OCI-LY7 (cell line): ENCODE measurements around the gene ARHGEF11. TPM values are rescaled to one million over a fixed set of nuclear protein-coding genes. Genes with fewer than 3 reads are reported as not detected.

Experiments used
- BruUV-seq: library from RNA; stranded (reverse); fragments of 400-500 nt; replicated peaks from 2 replicates; lab custom pipeline; 2021; lab: Mats Ljungman, UMichigan
- CTCF ChIA-PET: fragments of 300-600 bp; sonication (Branson Sonifier 250); formaldehyde crosslinking; loops from one replicate; lab custom pipeline; 2022; ENCODE audit warnings: antibody characterized with exemption; ENCODE audit not compliant: unreplicated experiment; lab: Charles Lee
- POLR2A ChIA-PET: fragments of 300-600 bp; sonication (Branson Sonifier 250); formaldehyde crosslinking; loops from one replicate; lab custom pipeline; 2022; ENCODE audit warnings: antibody characterized with exemption; lab: Charles Lee
- DNase-seq: peaks from one replicate; pipeline ENCODE4 v3.0.0-alpha.2; 2015; ENCODE audit warnings: low spot score
- H2AFZ ChIP-seq: fragments of 200-600 bp; sonication (generic), shearing (Covaris generic); 2 replicates; pipeline ENCODE4 v1.6.1; 2014; ENCODE audit warnings: mild to moderate bottlenecking, antibody characterized with exemption, low read length, moderate library complexity
- H3K27ac ChIP-seq: fragments of 200-600 bp; sonication (generic); 2 replicates; pipeline ENCODE4 v1.5.1; 2014; ENCODE audit warnings: mixed run types, low read depth, mild to moderate bottlenecking, moderate library complexity, low read length, inconsistent platforms; ENCODE audit not compliant: poor library complexity, severe bottlenecking
- H3K36me3 ChIP-seq: fragments of 200-600 bp; sonication (generic); 2 replicates; pipeline ENCODE4 v1.6.1; 2014; ENCODE audit warnings: mild to moderate bottlenecking, antibody characterized with exemption, low read length, moderate library complexity, mixed read lengths; ENCODE audit not compliant: insufficient read depth
- H3K4me1 ChIP-seq: fragments of 200-600 bp; sonication (generic); 2 replicates; pipeline ENCODE4 v1.5.1; 2014; ENCODE audit warnings: mild to moderate bottlenecking, low read length; ENCODE audit not compliant: insufficient read depth, poor library complexity, severe bottlenecking
- H3K4me2 ChIP-seq: fragments of 200-600 bp; sonication (generic); 2 replicates; pipeline ENCODE4 v1.6.1; 2014; ENCODE audit warnings: mild to moderate bottlenecking, low read length
- H3K4me3 ChIP-seq: fragments of 200-600 bp; sonication (generic); 2 replicates; pipeline ENCODE4 v1.5.1; 2014; ENCODE audit warnings: mild to moderate bottlenecking, low read depth, low read length; ENCODE audit not compliant: poor library complexity, severe bottlenecking
- H3K79me2 ChIP-seq: fragments of 200-600 bp; sonication (generic); 2 replicates; pipeline ENCODE4 v1.6.1; 2016; ENCODE audit warnings: low read depth, mild to moderate bottlenecking, low read length, moderate library complexity, mixed read lengths; ENCODE audit not compliant: insufficient read depth
- H3K9me2 ChIP-seq: fragments of 200-600 bp; sonication (generic); 2 replicates; pipeline ENCODE4 v1.6.1; 2016; ENCODE audit warnings: mild to moderate bottlenecking, low read length, mixed read lengths; ENCODE audit not compliant: insufficient read depth
- H3K9me3 ChIP-seq: fragments of 200-600 bp; sonication (generic); 2 replicates; pipeline ENCODE4 v1.6.1; 2014; ENCODE audit warnings: mild to moderate bottlenecking, mixed run types, low read length, mixed read lengths
- H4K20me1 ChIP-seq: fragments of 200-600 bp; sonication (generic); 2 replicates; pipeline ENCODE4 v1.6.1; 2014; ENCODE audit warnings: mild to moderate bottlenecking, antibody characterized with exemption, low read length, moderate library complexity, mixed read lengths; ENCODE audit not compliant: insufficient read depth
- CTCF ChIP-seq: fragments of 200-600 bp; sonication (generic); conservative IDR thresholded peaks from 2 replicates; pipeline ENCODE4 v1.5.1; 2014; ENCODE audit warnings: mild to moderate bottlenecking, antibody characterized with exemption, low read length, moderate library complexity, mixed read lengths
- EZH2phosphoT487 ChIP-seq: fragments of 200-600 bp; sonication (generic); IDR thresholded peaks from 2 replicates; pipeline ENCODE4 v1.6.1; 2018; ENCODE audit warnings: low read depth, borderline replicate concordance, mild to moderate bottlenecking, mixed run types, antibody characterized with exemption, low read length, moderate library complexity, mixed read lengths
- intact Hi-C: fragments of 100-400 bp; cut with micrococcal nuclease; formaldehyde crosslinking; loops from one replicate; pipeline ENCODE4 v1.10.0; 2022; ENCODE audit not compliant: unreplicated experiment
- total RNA-seq, 2 experiments: library from RNA; depleted of rRNA in 1 of 2; stranded (reverse); fragments of >200 nt in 1 of 2; shearing (Covaris generic) in 1 of 2; gene quantifications; 2 replicates each; pipeline ENCODE4 v1.2.3, GENCODE V29; 2014 to 2022

The ARHGEF11 gene
- total RNA-seq, 2 experiments from 2014 or later = 1.5 to 3.4 TPM

DNA sequence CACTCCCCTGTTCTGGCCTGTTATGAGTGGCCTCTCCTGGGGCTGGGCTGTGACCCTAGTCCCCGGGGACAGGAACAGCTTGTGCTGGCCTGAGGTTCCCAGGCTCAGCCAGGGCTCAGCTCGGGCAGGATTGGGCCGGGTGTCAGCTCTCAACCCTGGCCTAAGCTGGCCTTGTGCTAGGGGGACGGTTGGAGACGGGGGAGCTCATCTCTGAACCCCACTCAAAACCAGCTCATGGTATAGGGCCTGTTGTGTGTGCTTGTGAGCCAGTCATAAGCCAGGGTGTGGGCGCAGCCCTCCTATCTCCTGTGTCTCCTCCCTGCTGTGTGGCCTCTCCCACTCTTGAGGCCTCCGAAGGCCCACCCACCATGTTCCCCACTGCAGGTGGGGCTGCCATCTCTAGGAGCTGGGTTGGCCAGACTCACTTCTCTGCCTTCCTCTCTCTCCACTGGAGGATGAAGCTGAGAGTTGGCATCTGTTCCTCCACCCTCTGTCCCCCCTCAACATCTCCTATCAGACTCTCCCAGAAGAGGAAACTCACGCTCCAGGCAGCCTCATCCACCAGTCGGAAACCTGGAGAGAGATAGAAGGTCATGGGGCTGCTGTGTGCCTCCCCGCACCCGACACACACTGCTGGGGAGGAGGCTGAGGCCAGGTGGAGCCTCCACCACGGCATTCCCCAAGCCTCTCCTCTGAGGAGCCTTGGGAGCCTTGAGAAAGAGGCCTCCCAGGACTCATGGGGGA, 150.7 kb downstream of the ARHGEF11 start:
- no peak overlapping the region for H3K4me2 ChIP-seq

DNA sequence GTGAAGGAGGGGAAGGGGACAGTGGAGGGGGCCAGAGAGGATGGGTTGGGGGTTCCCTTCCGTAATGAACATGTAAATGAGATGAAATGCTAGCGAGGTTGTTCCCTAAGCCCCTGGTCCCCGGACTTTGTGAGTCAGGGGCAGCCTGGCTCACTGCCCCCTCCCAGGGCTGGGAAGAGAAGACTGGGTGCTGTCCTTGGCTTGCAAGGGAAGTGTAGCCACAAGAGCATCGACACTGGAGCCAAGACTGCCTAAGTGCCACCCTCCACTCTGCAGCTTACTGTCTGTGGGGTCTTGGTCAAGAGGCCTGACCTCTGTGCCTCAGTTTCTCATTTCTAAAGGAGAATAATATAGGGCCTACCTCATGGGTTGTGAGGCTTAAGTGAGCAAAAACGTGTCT, 151.5 kb downstream of the ARHGEF11 start:
- H4K20me1 ChIP-seq = no peaks in the 10 kb centered on the region
- no peak overlapping the region for H3K4me2 ChIP-seq
- no peaks in the 10 kb centered on the region for H3K36me3 ChIP-seq
- no peaks in the 10 kb centered on the region for H3K79me2 ChIP-seq
- H2AFZ ChIP-seq = no peak overlapping the region
- BruUV-seq = no TSS peak
- no peaks in the 10 kb centered on the region for H3K9me2 ChIP-seq
- no peak for DNase-seq
- CTCF ChIA-PET = no interaction called here
- intact Hi-C loops = no loop called here
- no peaks in the 10 kb centered on the region for H3K9me3 ChIP-seq
- no peak overlapping the region for H3K27ac ChIP-seq
- POLR2A ChIA-PET = no interaction called here
- no peak for TF ChIP-seq EZH2phosphoT487
- no peak for TF ChIP-seq CTCF
- H3K4me1 ChIP-seq = no peaks in the 10 kb centered on the region
- no peak overlapping the region for H3K4me3 ChIP-seq

More for the DNA sequence above, 150.7 kb downstream of the ARHGEF11 start:
- Histone ChIP-seq H4K20me1 (no peaks in the 10 kb centered on the region), H2AFZ (no peak overlapping the region), H3K4me3 (no peak overlapping the region), H3K27ac (no peak overlapping the region), H3K4me1 (no peaks in the 10 kb centered on the region), H3K9me3 (no peaks in the 10 kb centered on the region), H3K9me2 (no peaks in the 10 kb centered on the region), H3K36me3 (no peaks in the 10 kb centered on the region), H3K79me2 (no peaks in the 10 kb centered on the region)
- CTCF ChIA-PET = no interaction called here
- DNase-seq = no peak
- TF ChIP-seq CTCF = no peak
- TF ChIP-seq EZH2phosphoT487 = no peak
- POLR2A ChIA-PET = no interaction called here
- intact Hi-C loops = no loop called here
- BruUV-seq = no TSS peak
